Esophagus muscularis mucosa (tissue), 4 donors: Measurements from ENCODE around the gene MRPL48. TPM values are rescaled to one million over a fixed set of nuclear protein-coding genes. Genes with fewer than 3 reads are reported as not detected.

Experiments used
- DNase-seq: peaks from one replicate; pipeline ENCODE4 v3.0.0-alpha.2; 2017; ENCODE audit errors: extremely low spot score
- H3K27ac ChIP-seq, 4 donors: fragments of 200-600 bp; sonication (generic); replicated peaks in 1 of 4; 1 replicate in 3 of 4; 2 replicates in 1 of 4; pipeline ENCODE4 v1.5.1; 2016 to 2019; ENCODE audit warnings: mild to moderate bottlenecking in 1 of 4
- H3K27me3 ChIP-seq, 4 donors: fragments of 200-600 bp; sonication (generic); one replicate each; pipeline versions ENCODE4 v1.5.1 to v1.6.0; 2016 to 2019
- H3K36me3 ChIP-seq, 4 donors: fragments of 200-600 bp; sonication (generic); one replicate each; pipeline ENCODE4 v1.5.1; 2016 to 2019
- H3K4me1 ChIP-seq, 4 donors: fragments of 200-600 bp; sonication (generic); one replicate each; pipeline ENCODE4 v1.5.1; 2016 to 2019
- H3K4me3 ChIP-seq, 4 donors: fragments of 200-600 bp; sonication (generic); 1 replicate in 2 of 4; 2 replicates in 2 of 4; pipeline ENCODE4 v1.5.1; 2016 to 2019; ENCODE audit warnings: mild to moderate bottlenecking in 4 of 4, moderate library complexity in 1 of 4
- H3K9me3 ChIP-seq, 4 donors: fragments of 200-600 bp; sonication (generic); 1 replicate in 3 of 4; 2 replicates in 1 of 4; pipeline ENCODE4 v1.5.1; 2016 to 2019
- EP300 ChIP-seq: sonication (generic); formaldehyde crosslinking; IDR thresholded peaks from one replicate; pipeline ENCODE4 v1.6.1; 2017; ENCODE audit warnings: antibody characterized with exemption
- POLR2A ChIP-seq: fragments of 450-650 bp; IDR thresholded peaks from one replicate; pipeline ENCODE4 v1.6.1; 2017; ENCODE audit warnings: antibody characterized with exemption, moderate library complexity, mild to moderate bottlenecking, low read depth
- POLR2AphosphoS5 ChIP-seq, 2 donors: sonication (generic); formaldehyde crosslinking; IDR thresholded peaks; one replicate each; pipeline ENCODE4 v1.6.1; 2017; ENCODE audit warnings: antibody characterized with exemption in 2 of 2
- WGBS: methylation state at CpG from one replicate; pipeline ENCODE4 v1.1.5; 2018; 5-methylcytosine and 5-hydroxymethylcytosine counted together
- intact Hi-C: fragments of 100-400 bp; cut with DNase I; formaldehyde crosslinking; loops from one replicate; pipeline ENCODE4 v1.15.1; 2023
- total RNA-seq, 4 donors: library from RNA; depleted of rRNA; stranded (reverse); fragments of >200 nt; gene quantifications; one replicate each; pipeline versions ENCODE4 v1.1.0 to v1.2.1, GENCODE V29; 2016
- TF ChIP-seq, protein P1 (sequence below), 3 experiments: fragments of 200-600 bp in 2 of 3; fragments of 450-650 bp in 1 of 3; sonication (generic) in 2 of 3; IDR thresholded peaks; one replicate each; pipeline ENCODE4 v1.5.1; 2017 to 2019; ENCODE audit warnings: antibody characterized with exemption in 3 of 3, mild to moderate bottlenecking in 2 of 3, moderate library complexity in 1 of 3

Gene MRPL48
- total RNA-seq, 4 donors from 2014 or later, result 8.9 to 18.4 (median 11.5) TPM

DNA sequence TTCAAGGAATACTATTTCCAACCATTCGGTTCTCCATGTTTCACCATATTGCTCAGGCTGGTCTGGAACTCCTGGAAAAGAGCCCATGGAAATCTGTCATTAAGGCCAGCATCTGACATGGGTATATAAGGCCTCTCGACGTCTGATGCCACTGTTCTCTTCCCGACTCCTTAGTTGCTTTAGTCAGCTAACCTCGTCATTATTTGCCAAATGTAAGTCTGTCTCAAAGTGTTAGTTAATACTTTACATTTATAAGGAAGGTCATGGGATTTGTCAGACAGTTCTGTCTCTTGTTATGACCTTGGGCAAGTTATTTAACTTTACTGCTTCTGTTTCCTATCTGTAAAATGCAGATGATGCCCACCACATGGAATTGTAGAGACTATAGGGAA is 1.6 kb downstream of the MRPL48 start:
- TF ChIP-seq EP300 (no peak), POLR2AphosphoS5 (IDR thresholded peaks at IDR 0.05) (no peak), POLR2A (no peak)
- TF ChIP-seq, protein P1, sequence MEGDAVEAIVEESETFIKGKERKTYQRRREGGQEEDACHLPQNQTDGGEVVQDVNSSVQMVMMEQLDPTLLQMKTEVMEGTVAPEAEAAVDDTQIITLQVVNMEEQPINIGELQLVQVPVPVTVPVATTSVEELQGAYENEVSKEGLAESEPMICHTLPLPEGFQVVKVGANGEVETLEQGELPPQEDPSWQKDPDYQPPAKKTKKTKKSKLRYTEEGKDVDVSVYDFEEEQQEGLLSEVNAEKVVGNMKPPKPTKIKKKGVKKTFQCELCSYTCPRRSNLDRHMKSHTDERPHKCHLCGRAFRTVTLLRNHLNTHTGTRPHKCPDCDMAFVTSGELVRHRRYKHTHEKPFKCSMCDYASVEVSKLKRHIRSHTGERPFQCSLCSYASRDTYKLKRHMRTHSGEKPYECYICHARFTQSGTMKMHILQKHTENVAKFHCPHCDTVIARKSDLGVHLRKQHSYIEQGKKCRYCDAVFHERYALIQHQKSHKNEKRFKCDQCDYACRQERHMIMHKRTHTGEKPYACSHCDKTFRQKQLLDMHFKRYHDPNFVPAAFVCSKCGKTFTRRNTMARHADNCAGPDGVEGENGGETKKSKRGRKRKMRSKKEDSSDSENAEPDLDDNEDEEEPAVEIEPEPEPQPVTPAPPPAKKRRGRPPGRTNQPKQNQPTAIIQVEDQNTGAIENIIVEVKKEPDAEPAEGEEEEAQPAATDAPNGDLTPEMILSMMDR (IDR thresholded peaks at IDR 0.05), result no peak
- 67% methylated on average over 5 of the region's 5 CpGs for whole genome bisulfite sequencing
- DNase-seq, result no peak
- Histone ChIP-seq H3K4me1 (peaks cover 11 to 22% (median 18%) of the 10 kb centered on the region in 4 donors), H3K9me3 (no peaks in the 10 kb centered on the region), H3K27me3 (no peaks in the 10 kb centered on the region), H3K36me3 (peaks cover 0 to 8% (median 0%) of the 10 kb centered on the region in 4 donors), H3K4me3 (no peak overlapping the region), H3K27ac (peak overlapping the region; percentile 72 to 90 (median 88))
- intact Hi-C loops, result loop anchor here (5.0 kb wide), 1 partner anchor 88 kb away; the partner anchor contains the start of genes COA4 and PAAF1

- peaks cover 7 to 14% (median 11%) of the 10 kb centered on the region in 4 donors for H3K4me1 ChIP-seq
- no peaks in the 10 kb centered on the region for H3K27me3 ChIP-seq
- no peak for DNase-seq
- H3K4me3 ChIP-seq, result no peak overlapping the region
- intact Hi-C loops, result no loop called here
- TF ChIP-seq, protein P1 (IDR thresholded peaks at IDR 0.05), result no peak
- TF ChIP-seq POLR2AphosphoS5 (IDR thresholded peaks at IDR 0.05) (no peak), EP300 (no peak), POLR2A (no peak)
- no peaks in the 10 kb centered on the region for H3K9me3 ChIP-seq
- no peak overlapping the region for H3K27ac ChIP-seq
- H3K36me3 ChIP-seq, result peaks cover 0 to 27% (median 9%) of the 10 kb centered on the region in 4 donors
Measured at GRCh38 chr11:73792584-73792983, 4.9 kb downstream of the MRPL48 start.

DNA sequence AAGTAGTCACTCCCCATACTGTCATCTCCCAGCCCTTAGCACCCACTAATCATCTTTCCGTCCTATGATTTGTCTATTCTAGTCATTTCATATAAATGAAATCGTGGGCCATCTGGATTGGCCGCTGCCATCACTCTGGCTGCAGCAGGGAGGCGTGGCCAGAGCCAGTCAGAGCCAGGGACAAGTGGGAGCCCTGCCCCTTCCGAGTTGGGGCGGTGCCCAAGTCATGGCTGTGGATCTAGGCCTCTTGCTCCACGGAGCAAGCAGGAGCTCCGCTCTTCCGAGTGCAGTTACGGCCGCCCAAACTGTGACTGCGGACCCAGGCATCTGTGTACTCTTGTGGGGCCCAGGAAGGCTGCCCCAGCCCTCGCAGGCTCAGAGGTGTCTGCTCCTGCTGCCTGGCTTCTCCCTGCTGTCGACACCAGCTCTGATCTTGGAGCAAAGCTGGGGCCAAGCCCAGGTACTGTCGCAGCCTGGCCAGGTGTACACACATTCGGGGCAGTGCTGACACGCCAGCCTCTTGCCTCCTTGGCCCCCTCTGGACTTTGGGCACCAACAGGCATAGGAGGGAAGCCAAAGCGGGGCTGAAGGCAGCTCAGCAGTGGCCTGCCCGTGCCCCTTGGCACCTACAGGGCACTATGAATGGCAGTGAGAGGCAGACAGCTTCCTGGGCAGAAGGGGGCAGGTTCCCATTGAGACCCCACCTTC is 8.4 kb downstream of the MRPL48 start:
- Histone ChIP-seq H3K27ac (no peak overlapping the region), H3K4me3 (no peak overlapping the region), H3K9me3 (no peaks in the 10 kb centered on the region), H3K27me3 (no peaks in the 10 kb centered on the region), H3K36me3 (peaks cover 0 to 32% (median 9%) of the 10 kb centered on the region in 4 donors), H3K4me1 (peaks cover 0 to 9% (median 2%) of the 10 kb centered on the region in 4 donors)
- WGBS, result 80% methylated on average over 12 of the region's 19 CpGs
- intact Hi-C loops, result no loop called here
- TF ChIP-seq EP300 (no peak), POLR2AphosphoS5 (IDR thresholded peaks at IDR 0.05) (no peak), POLR2A (no peak)
- TF ChIP-seq, protein P1 (IDR thresholded peaks at IDR 0.05), result no peak
- no peak for DNase-seq

- Histone ChIP-seq H3K9me3 (no peaks in the 10 kb centered on the region), H3K36me3 (peaks cover 0 to 24% (median 9%) of the 10 kb centered on the region in 4 donors), H3K4me3 (no peak overlapping the region), H3K27me3 (no peaks in the 10 kb centered on the region), H3K27ac (no peak overlapping the region), H3K4me1 (peaks cover 0 to 9% (median 2%) of the 10 kb centered on the region in 4 donors)
- TF ChIP-seq, protein P1 (IDR thresholded peaks at IDR 0.05), result no peak
- TF ChIP-seq POLR2AphosphoS5 (IDR thresholded peaks at IDR 0.05) (no peak), POLR2A (no peak), EP300 (no peak)
- intact Hi-C loops, result no loop called here
- DNase-seq, result no peak
- 82% methylated on average over 10 of the region's 10 CpGs for WGBS
Measured at GRCh38 chr11:73797457-73797856, 9.8 kb downstream of the MRPL48 start.
